HL-60 (cell line): ENCODE results near the gene RBMS3.

Source experiments
- DNase-seq, 2 experiments: peaks; one replicate each; pipeline ENCODE4 v3.0.0-alpha.2; 2010 to 2020; ENCODE audit warnings: low read depth in 1 of 2, low spot score in 1 of 2
- H3K27ac ChIP-seq: fragments of 250-450 bp; sonication (Bioruptor Pico); replicated peaks from 2 replicates; pipeline ENCODE4 v1.5.1; 2020; ENCODE audit warnings: mild to moderate bottlenecking, moderate library complexity
- H3K27me3 ChIP-seq: fragments of 250-450 bp; sonication (Bioruptor Pico); 2 replicates; pipeline ENCODE4 v1.5.1; 2021; ENCODE audit warnings: mild to moderate bottlenecking, moderate library complexity; ENCODE audit not compliant: insufficient read depth, poor library complexity, severe bottlenecking
- H3K4me3 ChIP-seq: replicated peaks from 2 replicates; pipeline ENCODE4 v1.5.1; 2011; ENCODE audit warnings: mild to moderate bottlenecking, control low read depth, low read length; ENCODE audit not compliant: insufficient read depth
- CTCF ChIP-seq: IDR thresholded peaks from one replicate; pipeline ENCODE4 v1.5.1; 2011; ENCODE audit warnings: low read length, control low read depth, inconsistent platforms; ENCODE audit not compliant: insufficient read depth
- GABPA ChIP-seq: IDR thresholded peaks from 2 replicates; pipeline ENCODE4 v1.6.1; 2012; ENCODE audit warnings: low read depth
- POLR2AphosphoS5 ChIP-seq: IDR thresholded peaks from 2 replicates; pipeline ENCODE4 v1.6.1; 2012; ENCODE audit warnings: low read depth
- SPI1 ChIP-seq: IDR thresholded peaks from 2 replicates; pipeline ENCODE4 v1.6.1; 2012; ENCODE audit warnings: low read depth, mild to moderate bottlenecking, borderline replicate concordance
- TF ChIP-seq, protein P1 (sequence below): IDR thresholded peaks from 2 replicates; pipeline ENCODE4 v1.6.1; 2012; ENCODE audit warnings: low read depth; ENCODE audit not compliant: insufficient replicate concordance

RBMS3 gene

DNA sequence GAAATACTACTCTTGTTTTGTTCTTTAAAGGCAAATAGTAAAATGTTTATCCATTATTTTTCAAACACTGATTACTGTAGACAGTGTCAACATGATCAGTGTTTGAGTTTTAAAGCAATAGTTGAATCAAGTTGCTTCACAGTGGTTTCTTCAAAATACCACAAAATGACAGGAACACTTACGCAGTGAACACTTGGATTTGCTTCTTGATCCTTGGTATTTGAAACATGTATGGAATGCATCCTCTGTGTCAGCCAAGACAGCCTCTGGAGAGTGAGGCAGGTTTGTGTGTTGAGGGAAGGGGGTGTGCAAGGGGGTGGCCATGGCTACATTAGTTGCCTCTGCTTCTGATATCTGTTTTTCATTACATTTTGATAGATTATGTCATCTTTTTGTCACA is 413.0 kb downstream of the RBMS3 start:
- no peak for TF ChIP-seq POLR2AphosphoS5
- no peak for TF ChIP-seq CTCF
- TF ChIP-seq GABPA: no peak
- TF ChIP-seq, protein P1, sequence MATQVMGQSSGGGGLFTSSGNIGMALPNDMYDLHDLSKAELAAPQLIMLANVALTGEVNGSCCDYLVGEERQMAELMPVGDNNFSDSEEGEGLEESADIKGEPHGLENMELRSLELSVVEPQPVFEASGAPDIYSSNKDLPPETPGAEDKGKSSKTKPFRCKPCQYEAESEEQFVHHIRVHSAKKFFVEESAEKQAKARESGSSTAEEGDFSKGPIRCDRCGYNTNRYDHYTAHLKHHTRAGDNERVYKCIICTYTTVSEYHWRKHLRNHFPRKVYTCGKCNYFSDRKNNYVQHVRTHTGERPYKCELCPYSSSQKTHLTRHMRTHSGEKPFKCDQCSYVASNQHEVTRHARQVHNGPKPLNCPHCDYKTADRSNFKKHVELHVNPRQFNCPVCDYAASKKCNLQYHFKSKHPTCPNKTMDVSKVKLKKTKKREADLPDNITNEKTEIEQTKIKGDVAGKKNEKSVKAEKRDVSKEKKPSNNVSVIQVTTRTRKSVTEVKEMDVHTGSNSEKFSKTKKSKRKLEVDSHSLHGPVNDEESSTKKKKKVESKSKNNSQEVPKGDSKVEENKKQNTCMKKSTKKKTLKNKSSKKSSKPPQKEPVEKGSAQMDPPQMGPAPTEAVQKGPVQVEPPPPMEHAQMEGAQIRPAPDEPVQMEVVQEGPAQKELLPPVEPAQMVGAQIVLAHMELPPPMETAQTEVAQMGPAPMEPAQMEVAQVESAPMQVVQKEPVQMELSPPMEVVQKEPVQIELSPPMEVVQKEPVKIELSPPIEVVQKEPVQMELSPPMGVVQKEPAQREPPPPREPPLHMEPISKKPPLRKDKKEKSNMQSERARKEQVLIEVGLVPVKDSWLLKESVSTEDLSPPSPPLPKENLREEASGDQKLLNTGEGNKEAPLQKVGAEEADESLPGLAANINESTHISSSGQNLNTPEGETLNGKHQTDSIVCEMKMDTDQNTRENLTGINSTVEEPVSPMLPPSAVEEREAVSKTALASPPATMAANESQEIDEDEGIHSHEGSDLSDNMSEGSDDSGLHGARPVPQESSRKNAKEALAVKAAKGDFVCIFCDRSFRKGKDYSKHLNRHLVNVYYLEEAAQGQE: no peak
- TF ChIP-seq SPI1: no peak
- DNase-seq: no peak
- no peak overlapping the region for H3K4me3 ChIP-seq
- H3K27me3 ChIP-seq: no peaks in the 10 kb centered on the region
- no peak overlapping the region for H3K27ac ChIP-seq

DNA sequence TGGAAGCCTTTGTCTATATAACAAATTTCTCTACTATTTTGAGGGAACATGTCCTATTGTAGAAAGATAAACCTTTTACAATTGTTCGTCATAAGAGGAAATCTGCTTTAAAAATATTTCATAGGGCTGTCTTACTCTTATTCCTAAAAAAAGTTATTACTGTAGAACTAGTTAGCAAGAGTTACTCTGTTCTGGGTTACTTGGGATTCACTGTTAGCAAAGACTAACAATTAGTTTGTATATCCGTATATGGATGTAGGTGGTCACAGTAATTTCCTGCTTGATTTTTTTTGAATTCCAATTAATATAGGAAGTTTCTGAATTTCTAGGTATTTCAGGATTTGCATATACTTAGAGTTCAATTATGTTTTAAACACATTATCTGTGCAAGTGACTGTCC is 413.5 kb downstream of the RBMS3 start:
- TF ChIP-seq CTCF (no peak), GABPA (no peak), SPI1 (no peak), POLR2AphosphoS5 (no peak)
- TF ChIP-seq, protein P1: no peak
- Histone ChIP-seq H3K27ac (no peak overlapping the region), H3K27me3 (no peaks in the 10 kb centered on the region), H3K4me3 (no peak overlapping the region)
- DNase-seq: no peak

DNA sequence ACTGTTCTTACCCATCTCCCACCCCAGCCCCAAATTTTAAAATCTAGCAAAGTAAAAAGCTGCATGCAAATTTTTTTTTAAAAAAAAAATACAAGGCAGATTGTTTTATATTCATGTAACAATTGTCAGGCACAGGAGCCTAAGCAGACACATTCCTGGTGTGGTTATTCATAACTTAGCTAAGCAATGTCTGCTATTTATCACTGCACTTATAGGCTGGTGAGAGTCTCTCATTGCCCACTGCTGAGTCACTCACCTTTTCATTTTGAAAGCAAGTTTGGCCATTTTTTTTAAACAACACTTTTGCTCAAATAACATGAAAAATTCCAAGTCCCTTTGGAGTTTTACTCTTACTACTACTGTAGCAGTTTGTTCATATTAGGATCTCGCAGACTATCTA is 413.9 kb downstream of the RBMS3 start:
- Histone ChIP-seq H3K4me3 (no peak overlapping the region), H3K27ac (no peak overlapping the region), H3K27me3 (no peaks in the 10 kb centered on the region)
- TF ChIP-seq CTCF (no peak), SPI1 (no peak), POLR2AphosphoS5 (no peak), GABPA (no peak)
- TF ChIP-seq, protein P1: no peak
- DNase-seq: no peak
